Sigmoid colon (tissue), 7 donors: ENCODE measurements around the gene MTA1. TPM values are rescaled to one million over a fixed set of nuclear protein-coding genes. Genes with fewer than 3 reads are reported as not detected.

ENCODE experiments used
- DNase-seq: peaks from one replicate; pipeline ENCODE4 v3.0.0-alpha.2; 2019
- H3K27ac ChIP-seq, 4 donors: fragments of 200-600 bp; sonication (generic); one replicate each; pipeline ENCODE4 v1.5.1; 2016 to 2019; ENCODE audit warnings: mild to moderate bottlenecking in 1 of 4
- H3K27me3 ChIP-seq, 3 donors: fragments of 200-600 bp; sonication (generic); one replicate each; pipeline ENCODE4 v1.5.1; 2019; ENCODE audit warnings: mild to moderate bottlenecking in 1 of 3
- H3K36me3 ChIP-seq, 4 donors: fragments of 200-600 bp; sonication (generic); one replicate each; pipeline ENCODE4 v1.5.1; 2016 to 2019
- H3K4me1 ChIP-seq, 4 donors: fragments of 200-600 bp; sonication (generic); one replicate each; pipeline ENCODE4 v1.5.1; 2017 to 2019
- H3K4me3 ChIP-seq, 4 donors: fragments of 200-600 bp; sonication (generic); one replicate each; pipeline ENCODE4 v1.5.1; 2017 to 2019; ENCODE audit warnings: mild to moderate bottlenecking in 2 of 4, moderate library complexity in 1 of 4
- H3K9me3 ChIP-seq, 4 donors: fragments of 200-600 bp in 3 of 4; sonication (generic) in 3 of 4; one replicate each; pipeline versions ENCODE4 v1.5.1 to v1.6.1; 2013 to 2019
- EP300 ChIP-seq, 4 donors: sonication (generic); formaldehyde crosslinking; IDR thresholded peaks; one replicate each; pipeline ENCODE4 v1.6.1; 2017; ENCODE audit warnings: antibody characterized with exemption in 4 of 4
- POLR2A ChIP-seq, 2 donors: fragments of 450-650 bp; IDR thresholded peaks; one replicate each; pipeline ENCODE4 v1.6.1; 2016; ENCODE audit warnings: antibody characterized with exemption in 2 of 2, mild to moderate bottlenecking in 2 of 2, moderate library complexity in 2 of 2
- POLR2AphosphoS5 ChIP-seq, 4 donors: sonication (generic); formaldehyde crosslinking; IDR thresholded peaks; one replicate each; pipeline ENCODE4 v1.6.1; 2017; ENCODE audit warnings: antibody characterized with exemption in 4 of 4
- WGBS, 2 donors: extraction: QIAGEN DNeasy Blood & Tissue Kit; methylation state at CpG; one replicate each; pipeline ENCODE4 v1.1.7; 2013; 5-methylcytosine and 5-hydroxymethylcytosine counted together
- intact Hi-C: fragments of 100-400 bp; cut with DNase I; formaldehyde crosslinking; loops from one replicate; pipeline ENCODE4 v1.15.1; 2023
- polyA plus RNA-seq, 3 donors: library from polyadenylated mRNA; stranded (reverse); fragments of 200-250 nt; gene quantifications; one replicate each; pipeline ENCODE4 v1.2.3, GENCODE V29; 2013
- total RNA-seq, 4 donors: library from RNA; depleted of rRNA; stranded (reverse); fragments of >200 nt; gene quantifications; one replicate each; pipeline ENCODE4 v1.1.0, GENCODE V29; 2016
- TF ChIP-seq, protein P1 (sequence below), 4 experiments: fragments of 450-650 bp in 3 of 4; fragments of 200-600 bp in 1 of 4; IDR thresholded peaks; one replicate each; pipeline ENCODE4 v1.5.1; 2016 to 2019; ENCODE audit warnings: antibody characterized with exemption in 4 of 4, mild to moderate bottlenecking in 3 of 4, moderate library complexity in 2 of 4
- donor health status: healthy with polysubstance abuse.
- donor health status: Bipolar disorder and iron deficiency.
- donor health status: healthy.

Gene MTA1
- total and polyA plus RNA-seq, 7 donors: 14.3 to 92.8 (median 44.7) TPM

DNA sequence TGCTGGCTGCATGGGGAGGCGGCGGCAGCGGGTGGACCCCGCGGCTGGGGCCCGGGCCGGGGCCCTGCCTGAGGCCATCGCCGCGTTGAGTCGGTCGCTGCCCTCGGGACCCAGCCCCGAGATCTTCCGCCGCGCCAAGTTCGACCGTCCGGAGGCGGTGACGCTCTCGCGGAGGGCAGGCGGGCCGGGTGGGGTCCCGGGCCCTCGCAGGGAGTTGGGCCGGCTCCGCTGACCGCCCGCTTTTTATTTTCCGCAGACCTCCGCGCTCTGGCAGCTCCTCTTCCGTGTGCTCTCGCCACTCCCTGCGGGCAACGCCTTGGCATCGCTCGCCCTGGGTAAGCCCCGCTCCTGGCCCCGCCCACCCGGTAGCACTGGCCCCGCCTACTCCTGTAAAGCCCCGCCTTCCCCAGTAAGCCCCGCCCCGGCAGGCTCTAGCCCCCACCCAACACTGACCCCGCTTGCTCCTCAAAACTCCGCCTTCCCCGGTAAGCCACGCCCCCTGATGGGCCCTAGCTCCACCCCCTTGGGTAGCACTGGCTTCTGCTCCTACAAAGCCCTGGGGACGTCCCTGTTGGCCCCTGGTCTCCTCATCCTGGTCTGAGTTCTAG, 71.8 kb downstream of the MTA1 start:
- 1 to 2% methylated on average over 53 of the region's 53 CpGs for WGBS, 2 donors
- Histone ChIP-seq H3K9me3 (no peaks in the 10 kb centered on the region), H3K27ac (peak overlapping the region; percentile 78 to 97 (median 87)), H3K4me3 (peak overlapping the region; percentile 29 to 85 (median 58)), H3K36me3 (no peaks in the 10 kb centered on the region), H3K27me3 (peaks cover 3 to 20% (median 17%) of the 10 kb centered on the region in 3 donors), H3K4me1 (peaks cover 0 to 45% (median 42%) of the 10 kb centered on the region in 4 donors)
- DNase-seq: peak; percentile 83
- intact Hi-C loops: loop anchor here (1.0 to 2.0 kb wide), 3 partner anchors 37 to 73 kb away; partner anchors contain the start of gene MTA1
- TF ChIP-seq, protein P1, sequence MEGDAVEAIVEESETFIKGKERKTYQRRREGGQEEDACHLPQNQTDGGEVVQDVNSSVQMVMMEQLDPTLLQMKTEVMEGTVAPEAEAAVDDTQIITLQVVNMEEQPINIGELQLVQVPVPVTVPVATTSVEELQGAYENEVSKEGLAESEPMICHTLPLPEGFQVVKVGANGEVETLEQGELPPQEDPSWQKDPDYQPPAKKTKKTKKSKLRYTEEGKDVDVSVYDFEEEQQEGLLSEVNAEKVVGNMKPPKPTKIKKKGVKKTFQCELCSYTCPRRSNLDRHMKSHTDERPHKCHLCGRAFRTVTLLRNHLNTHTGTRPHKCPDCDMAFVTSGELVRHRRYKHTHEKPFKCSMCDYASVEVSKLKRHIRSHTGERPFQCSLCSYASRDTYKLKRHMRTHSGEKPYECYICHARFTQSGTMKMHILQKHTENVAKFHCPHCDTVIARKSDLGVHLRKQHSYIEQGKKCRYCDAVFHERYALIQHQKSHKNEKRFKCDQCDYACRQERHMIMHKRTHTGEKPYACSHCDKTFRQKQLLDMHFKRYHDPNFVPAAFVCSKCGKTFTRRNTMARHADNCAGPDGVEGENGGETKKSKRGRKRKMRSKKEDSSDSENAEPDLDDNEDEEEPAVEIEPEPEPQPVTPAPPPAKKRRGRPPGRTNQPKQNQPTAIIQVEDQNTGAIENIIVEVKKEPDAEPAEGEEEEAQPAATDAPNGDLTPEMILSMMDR (IDR thresholded peaks at IDR 0.05): no peak
- TF ChIP-seq EP300 (IDR thresholded peaks at IDR 0.05) (no peak), POLR2A (IDR thresholded peaks at IDR 0.05) (no peak), POLR2AphosphoS5 (IDR thresholded peaks at IDR 0.05) (no peak)

DNA sequence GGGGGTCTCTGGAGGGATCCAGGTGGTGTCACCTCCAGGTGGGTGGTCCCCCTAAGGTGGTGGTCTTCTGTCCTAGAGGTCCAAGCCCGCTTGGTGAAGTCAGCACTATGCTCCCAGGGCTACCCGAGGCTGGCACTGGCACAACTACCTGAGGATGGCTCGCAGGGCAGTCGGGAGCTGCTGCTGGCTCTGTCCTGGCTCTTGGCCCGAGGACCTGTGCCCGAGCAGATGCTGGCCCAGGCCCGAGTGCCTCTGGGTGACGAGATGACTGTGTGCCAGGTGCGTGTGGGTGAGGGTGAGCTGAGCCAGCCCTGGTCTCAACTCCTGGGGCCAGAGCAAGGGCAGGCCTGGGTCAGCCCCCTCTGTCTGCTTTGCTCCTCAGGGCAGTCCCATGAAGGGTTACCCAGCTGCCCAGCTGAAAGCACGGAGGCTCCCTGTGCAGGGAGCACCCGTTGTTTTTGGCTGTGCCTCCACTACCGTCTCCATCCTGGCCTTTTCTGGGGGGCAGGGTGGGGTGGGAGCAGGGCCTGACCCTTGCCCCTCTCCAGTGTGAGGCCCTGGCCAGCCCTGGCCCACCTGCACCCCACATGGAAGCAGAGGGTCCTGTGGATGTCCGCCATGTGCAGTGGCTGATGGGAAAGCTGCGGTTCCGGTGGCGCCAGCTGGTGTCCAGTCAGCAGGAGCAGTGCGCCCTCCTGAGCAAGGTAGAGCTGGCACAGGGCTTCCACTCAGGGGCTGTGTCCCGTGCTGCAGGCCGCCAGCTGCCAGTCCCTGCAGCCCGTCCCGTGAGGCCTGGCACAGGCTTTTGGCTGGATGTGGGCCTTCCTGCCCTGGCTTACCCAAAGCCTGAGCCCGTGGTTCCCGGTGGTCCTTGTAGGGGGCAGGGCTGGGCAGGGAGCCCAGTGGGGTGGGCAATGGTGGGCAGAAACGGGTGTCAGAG, 72.7 kb downstream of the MTA1 start:
- Histone ChIP-seq H3K27me3 (peaks cover 1 to 11% (median 9%) of the 10 kb centered on the region in 3 donors), H3K36me3 (no peaks in the 10 kb centered on the region), H3K4me1 (peaks cover 0 to 37% (median 36%) of the 10 kb centered on the region in 4 donors), H3K9me3 (no peaks in the 10 kb centered on the region), H3K4me3 (peak overlapping the region in 1 of 4 donors; percentile 85), H3K27ac (peak overlapping the region in 3 of 4 donors; percentile 78 to 97 (median 93))
- DNase-seq: peak; percentile 77
- WGBS, 2 donors: 86 to 92% methylated on average over 24 of the region's 24 CpGs
- intact Hi-C loops: no loop called here
- TF ChIP-seq EP300 (IDR thresholded peaks at IDR 0.05): no peak
- no peak for TF ChIP-seq POLR2A (IDR thresholded peaks at IDR 0.05)
- TF ChIP-seq, protein P1 (IDR thresholded peaks at IDR 0.05): no peak
- TF ChIP-seq POLR2AphosphoS5 (IDR thresholded peaks at IDR 0.05): no peak

DNA sequence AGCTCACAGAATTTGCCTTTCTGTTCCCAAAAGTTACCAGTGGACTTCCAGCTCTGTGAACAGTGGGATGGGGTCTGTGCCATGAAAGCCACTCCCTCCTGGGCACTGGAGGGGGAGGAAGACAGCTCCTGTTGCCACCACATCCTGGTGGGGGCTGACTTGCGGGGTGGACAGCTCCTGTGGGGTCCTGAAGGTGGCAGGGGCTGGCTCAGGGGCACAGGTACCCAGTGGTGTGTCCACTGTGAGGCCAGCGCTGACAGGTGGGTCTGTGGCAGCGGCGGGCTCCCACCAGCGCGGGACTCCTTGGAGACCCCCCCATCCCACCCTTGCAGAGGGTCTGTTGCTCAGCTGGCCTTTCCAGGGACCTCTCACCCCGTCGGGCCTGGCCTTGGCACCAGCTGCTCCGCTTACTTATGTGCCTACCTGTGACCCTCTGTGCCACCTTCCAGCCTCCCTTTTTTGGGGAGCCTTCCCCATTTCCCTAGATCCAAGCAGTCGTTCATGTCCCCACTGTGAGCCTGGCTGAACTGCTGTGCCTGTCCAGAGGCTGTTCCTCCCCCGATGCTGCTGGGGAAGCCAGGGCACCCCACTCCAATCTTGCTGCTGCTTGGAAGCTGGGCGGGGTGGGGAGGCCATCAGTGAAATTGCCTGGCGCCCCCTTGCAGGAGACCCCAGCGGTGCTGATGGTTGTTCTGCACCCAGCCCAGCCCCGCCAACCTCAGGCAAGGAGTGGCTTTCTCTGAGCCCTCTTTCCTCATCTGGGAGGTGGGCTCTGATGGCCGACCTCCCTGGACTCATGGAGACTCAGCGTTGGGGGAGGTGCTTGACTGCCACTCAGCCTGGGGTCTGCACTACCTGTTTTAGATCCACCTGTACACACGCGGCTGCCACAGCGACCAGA, 73.6 kb downstream of the MTA1 start:
- WGBS, 2 donors: 92 to 94% methylated on average over 20 of the region's 20 CpGs
- Histone ChIP-seq H3K27me3 (peaks cover 0 to 2% (median 0%) of the 10 kb centered on the region in 3 donors), H3K9me3 (no peaks in the 10 kb centered on the region), H3K4me1 (peaks cover 0 to 30% (median 27%) of the 10 kb centered on the region in 4 donors), H3K4me3 (no peak overlapping the region), H3K36me3 (no peaks in the 10 kb centered on the region), H3K27ac (no peak overlapping the region)
- intact Hi-C loops: no loop called here
- peak; percentile 64 for DNase-seq
- no peak for TF ChIP-seq POLR2AphosphoS5 (IDR thresholded peaks at IDR 0.05)

DNA sequence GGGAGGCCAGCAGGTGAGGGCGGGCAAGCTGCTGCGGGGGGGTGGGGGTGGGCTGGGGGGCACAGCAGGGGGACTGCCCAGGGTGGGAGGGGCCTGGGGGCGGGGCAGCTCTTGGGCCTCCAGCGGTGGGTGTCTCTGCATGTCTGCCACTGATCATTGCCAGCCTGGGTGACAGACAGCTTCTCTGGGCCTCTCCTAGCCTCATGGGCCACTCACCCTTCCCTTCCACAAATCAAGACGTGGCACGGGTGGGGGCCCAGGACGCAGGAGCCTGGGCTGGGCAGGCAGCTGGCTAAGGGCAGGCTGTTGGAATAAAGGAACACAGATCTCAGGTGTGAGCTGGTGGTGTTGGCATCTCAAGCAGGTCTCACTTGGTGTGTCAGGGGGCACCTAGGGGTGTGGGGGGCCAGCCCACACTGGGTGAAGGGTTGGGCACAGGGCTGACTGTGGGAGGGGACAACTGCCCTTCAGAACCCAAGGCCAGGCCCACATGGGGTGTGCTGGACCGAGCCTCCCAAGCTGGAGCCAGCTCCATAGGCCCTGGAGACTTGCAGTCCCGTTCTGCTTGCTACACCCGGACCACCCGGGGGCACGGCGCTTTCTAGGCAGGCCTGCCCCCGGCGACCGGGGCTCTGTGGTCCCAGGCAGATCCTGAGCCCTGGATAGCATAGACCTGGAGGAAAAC, 74.4 kb downstream of the MTA1 start:
- Histone ChIP-seq H3K36me3 (no peaks in the 10 kb centered on the region), H3K4me3 (no peak overlapping the region), H3K4me1 (peaks cover 0 to 22% (median 20%) of the 10 kb centered on the region in 4 donors), H3K27ac (no peak overlapping the region), H3K27me3 (no peaks in the 10 kb centered on the region), H3K9me3 (no peaks in the 10 kb centered on the region)
- intact Hi-C loops: no loop called here
- TF ChIP-seq POLR2A (IDR thresholded peaks at IDR 0.05): no peak
- WGBS, 2 donors: 92 to 94% methylated on average over 16 of the region's 16 CpGs
- peak; percentile 57 for DNase-seq

DNA sequence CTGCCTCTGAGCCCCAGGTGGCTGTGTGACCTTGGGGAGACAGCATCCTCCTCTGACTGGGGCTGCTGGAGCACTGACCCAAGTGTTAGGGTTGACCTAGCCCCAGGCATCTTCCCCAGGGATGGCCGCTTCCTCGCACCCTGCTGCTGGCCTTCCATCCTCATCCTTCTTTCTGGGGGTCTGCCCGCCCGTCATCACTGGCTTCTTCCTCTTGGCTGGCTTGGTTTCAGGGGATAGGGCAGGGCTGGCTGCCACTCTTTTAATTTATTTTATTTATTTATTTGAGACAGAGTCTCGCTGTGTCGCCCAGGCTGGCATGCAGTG, 74.9 kb downstream of the MTA1 start:
- TF ChIP-seq, protein P1 (IDR thresholded peaks at IDR 0.05): no peak
- TF ChIP-seq POLR2AphosphoS5 (IDR thresholded peaks at IDR 0.05): no peak
- TF ChIP-seq POLR2A (IDR thresholded peaks at IDR 0.05): no peak
- TF ChIP-seq EP300 (IDR thresholded peaks at IDR 0.05): no peak
- 96 to 97% methylated on average over 6 of the region's 6 CpGs for WGBS, 2 donors
- H3K27me3 ChIP-seq: no peaks in the 10 kb centered on the region
- peaks cover 0 to 17% (median 15%) of the 10 kb centered on the region in 4 donors for H3K4me1 ChIP-seq
- H3K36me3 ChIP-seq: no peaks in the 10 kb centered on the region
- no peak overlapping the region for H3K27ac ChIP-seq
- DNase-seq: no peak
- H3K9me3 ChIP-seq: no peaks in the 10 kb centered on the region
- intact Hi-C loops: no loop called here
- no peak overlapping the region for H3K4me3 ChIP-seq
